Measurements from ENCODE around the gene PFKP.

DNA sequence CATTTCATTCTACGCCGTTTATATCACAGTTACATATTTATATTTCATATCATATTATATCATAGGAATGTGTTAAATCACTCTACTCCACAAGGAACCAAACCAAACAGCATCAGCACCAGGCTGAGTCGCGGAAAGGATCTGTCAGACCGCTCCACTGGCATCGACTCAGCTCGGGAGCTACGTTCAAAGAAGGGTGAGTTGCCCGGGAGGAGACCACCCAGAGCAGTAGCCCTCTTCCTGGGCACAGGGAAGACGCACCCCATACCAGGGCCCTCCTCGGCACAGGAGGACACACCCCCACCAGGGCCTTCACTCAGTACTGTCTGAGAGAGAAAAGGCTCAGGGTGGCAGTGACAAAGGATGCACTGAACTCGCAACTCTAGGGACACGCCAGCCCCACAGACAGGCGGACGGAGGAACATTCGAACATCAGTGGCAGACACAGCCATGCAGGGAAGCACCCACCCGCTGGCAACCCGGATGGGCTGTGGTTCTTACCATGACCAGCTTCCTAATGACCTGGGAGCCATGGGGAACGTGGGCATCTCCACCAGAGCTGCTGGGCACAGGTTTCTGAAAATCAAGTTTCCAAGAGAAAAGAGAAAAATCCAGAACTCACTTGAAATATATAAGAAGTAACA, 76.6 kb downstream of the PFKP start:
- no peak for TF ChIP-seq POLR2A (IDR thresholded peaks at IDR 0.05)
- TF ChIP-seq, protein P1, sequence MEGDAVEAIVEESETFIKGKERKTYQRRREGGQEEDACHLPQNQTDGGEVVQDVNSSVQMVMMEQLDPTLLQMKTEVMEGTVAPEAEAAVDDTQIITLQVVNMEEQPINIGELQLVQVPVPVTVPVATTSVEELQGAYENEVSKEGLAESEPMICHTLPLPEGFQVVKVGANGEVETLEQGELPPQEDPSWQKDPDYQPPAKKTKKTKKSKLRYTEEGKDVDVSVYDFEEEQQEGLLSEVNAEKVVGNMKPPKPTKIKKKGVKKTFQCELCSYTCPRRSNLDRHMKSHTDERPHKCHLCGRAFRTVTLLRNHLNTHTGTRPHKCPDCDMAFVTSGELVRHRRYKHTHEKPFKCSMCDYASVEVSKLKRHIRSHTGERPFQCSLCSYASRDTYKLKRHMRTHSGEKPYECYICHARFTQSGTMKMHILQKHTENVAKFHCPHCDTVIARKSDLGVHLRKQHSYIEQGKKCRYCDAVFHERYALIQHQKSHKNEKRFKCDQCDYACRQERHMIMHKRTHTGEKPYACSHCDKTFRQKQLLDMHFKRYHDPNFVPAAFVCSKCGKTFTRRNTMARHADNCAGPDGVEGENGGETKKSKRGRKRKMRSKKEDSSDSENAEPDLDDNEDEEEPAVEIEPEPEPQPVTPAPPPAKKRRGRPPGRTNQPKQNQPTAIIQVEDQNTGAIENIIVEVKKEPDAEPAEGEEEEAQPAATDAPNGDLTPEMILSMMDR (IDR thresholded peaks at IDR 0.05), result no peak
- no peak for TF ChIP-seq EP300 (IDR thresholded peaks at IDR 0.05)
